ENCODE measurements around the gene HOXD10. TPM values are rescaled to one million over a fixed set of nuclear protein-coding genes. Genes with fewer than 3 reads are reported as not detected.

HOXD10 gene
- total and polyA plus RNA-seq, 7 donors: 0.23 to 46.0 (median 10.7) TPM

- TF ChIP-seq POLR2AphosphoS5 (IDR thresholded peaks at IDR 0.05) (peak; percentile 52 to 85 (median 81)), POLR2A (IDR thresholded peaks at IDR 0.05) (no peak), EP300 (IDR thresholded peaks at IDR 0.05) (no peak)
- TF ChIP-seq, protein P1, sequence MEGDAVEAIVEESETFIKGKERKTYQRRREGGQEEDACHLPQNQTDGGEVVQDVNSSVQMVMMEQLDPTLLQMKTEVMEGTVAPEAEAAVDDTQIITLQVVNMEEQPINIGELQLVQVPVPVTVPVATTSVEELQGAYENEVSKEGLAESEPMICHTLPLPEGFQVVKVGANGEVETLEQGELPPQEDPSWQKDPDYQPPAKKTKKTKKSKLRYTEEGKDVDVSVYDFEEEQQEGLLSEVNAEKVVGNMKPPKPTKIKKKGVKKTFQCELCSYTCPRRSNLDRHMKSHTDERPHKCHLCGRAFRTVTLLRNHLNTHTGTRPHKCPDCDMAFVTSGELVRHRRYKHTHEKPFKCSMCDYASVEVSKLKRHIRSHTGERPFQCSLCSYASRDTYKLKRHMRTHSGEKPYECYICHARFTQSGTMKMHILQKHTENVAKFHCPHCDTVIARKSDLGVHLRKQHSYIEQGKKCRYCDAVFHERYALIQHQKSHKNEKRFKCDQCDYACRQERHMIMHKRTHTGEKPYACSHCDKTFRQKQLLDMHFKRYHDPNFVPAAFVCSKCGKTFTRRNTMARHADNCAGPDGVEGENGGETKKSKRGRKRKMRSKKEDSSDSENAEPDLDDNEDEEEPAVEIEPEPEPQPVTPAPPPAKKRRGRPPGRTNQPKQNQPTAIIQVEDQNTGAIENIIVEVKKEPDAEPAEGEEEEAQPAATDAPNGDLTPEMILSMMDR (IDR thresholded peaks at IDR 0.05): no peak
- H3K36me3 ChIP-seq: no peaks in the 10 kb centered on the region
- H3K4me3 ChIP-seq: peak within 1 kb of the TSS; percentile 37 to 69 (median 50)
- H3K27ac ChIP-seq: peak within 1 kb of the TSS; percentile 72 to 93 (median 87)
- whole genome bisulfite sequencing, 2 donors: 1 to 3% methylated on average over 64 of the region's 64 CpGs
- no peaks in the 10 kb centered on the region for H3K9me3 ChIP-seq
- DNase-seq: peak; percentile 89
- peaks cover 0 to 49% (median 33%) of the 10 kb centered on the region in 4 donors for H3K4me1 ChIP-seq
- peaks cover 11 to 68% (median 65%) of the 10 kb centered on the region in 3 donors for H3K27me3 ChIP-seq
- intact Hi-C loops (cut with DNase I): loop anchor here (2.0 kb wide), 1 partner anchor 510 kb away; no protein-coding TSS in a partner anchor
These were observed 12.6 kb downstream of the HOXD10 start, which contains the start of gene HOXD8 for GRCh38 chr2:176128982-176129796. TSS of gene HOXD8 (plus strand) at chr2:176129705. CDS start at chr2:176130367, 662 bp downstream.

DNA sequence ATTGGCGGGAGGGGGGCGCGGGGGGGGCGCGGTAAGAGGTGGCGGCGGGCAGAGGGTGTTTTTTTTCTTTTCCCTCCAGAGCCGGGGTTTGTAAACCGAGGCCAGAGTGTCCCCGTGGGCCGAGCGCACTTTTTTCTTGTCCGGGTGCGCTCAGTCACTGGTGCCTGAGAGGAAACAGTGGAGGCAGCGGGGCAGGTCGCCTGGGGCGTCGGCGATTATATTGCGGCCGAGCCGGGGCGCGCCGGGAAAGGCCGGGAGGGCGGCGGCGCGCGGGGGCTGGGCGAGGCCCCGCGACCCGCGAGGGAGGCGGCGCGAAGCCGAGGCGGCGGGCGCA is 13.2 kb downstream of the HOXD10 start:
- Histone ChIP-seq H3K27me3 (peaks cover 11 to 74% (median 69%) of the 10 kb centered on the region in 3 donors), H3K36me3 (no peaks in the 10 kb centered on the region), H3K4me1 (peaks cover 0 to 51% (median 34%) of the 10 kb centered on the region in 4 donors), H3K4me3 (peak overlapping the region; percentile 37 to 69 (median 50)), H3K9me3 (no peaks in the 10 kb centered on the region), H3K27ac (peak overlapping the region; percentile 72 to 93 (median 87))
- WGBS, 2 donors: 2% methylated on average over 43 of the region's 43 CpGs
- TF ChIP-seq POLR2A (IDR thresholded peaks at IDR 0.05): no peak
- TF ChIP-seq EP300 (IDR thresholded peaks at IDR 0.05): no peak
- no peak for TF ChIP-seq POLR2AphosphoS5 (IDR thresholded peaks at IDR 0.05)
- TF ChIP-seq, protein P1 (IDR thresholded peaks at IDR 0.05): no peak
- intact Hi-C loops (cut with DNase I): loop anchor here (2.0 kb wide), 1 partner anchor 509 kb away; no protein-coding TSS in a partner anchor
- peak; percentile 75 for DNase-seq

DNA sequence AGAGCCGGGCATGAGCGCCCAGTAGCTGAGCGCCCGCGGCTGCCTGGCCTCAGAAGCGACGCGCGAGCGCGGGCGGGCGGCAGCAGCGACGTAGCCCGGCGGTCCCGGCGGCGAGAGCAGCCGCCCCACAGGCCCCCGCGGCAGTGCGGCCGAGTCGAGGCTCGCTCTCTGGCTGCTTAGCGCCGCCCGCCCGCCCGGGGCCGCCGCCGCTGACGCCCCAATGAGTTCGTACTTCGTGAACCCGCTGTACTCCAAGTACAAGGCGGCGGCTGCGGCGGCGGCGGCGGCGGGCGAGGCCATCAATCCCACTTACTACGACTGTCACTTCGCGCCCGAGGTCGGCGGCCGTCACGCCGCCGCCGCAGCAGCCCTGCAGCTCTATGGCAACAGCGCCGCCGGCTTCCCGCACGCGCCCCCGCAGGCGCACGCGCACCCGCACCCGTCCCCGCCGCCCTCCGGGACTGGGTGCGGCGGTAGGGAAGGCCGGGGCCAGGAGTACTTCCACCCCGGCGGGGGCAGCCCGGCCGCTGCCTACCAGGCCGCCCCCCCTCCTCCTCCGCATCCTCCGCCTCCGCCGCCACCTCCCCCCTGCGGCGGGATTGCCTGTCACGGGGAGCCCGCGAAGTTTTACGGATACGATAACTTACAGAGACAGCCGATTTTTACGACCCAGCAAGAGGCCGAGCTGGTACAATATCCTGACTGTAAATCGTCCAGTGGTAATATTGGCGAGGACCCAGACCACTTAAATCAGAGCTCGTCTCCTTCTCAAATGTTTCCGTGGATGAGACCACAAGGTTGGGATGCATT is 13.8 kb downstream of the HOXD10 start:
- intact Hi-C loops (cut with DNase I): no loop called here
- Histone ChIP-seq H3K36me3 (no peaks in the 10 kb centered on the region), H3K27ac (peak overlapping the region; percentile 72 to 93 (median 87)), H3K4me3 (peak overlapping the region; percentile 37 to 69 (median 50)), H3K9me3 (no peaks in the 10 kb centered on the region), H3K27me3 (peaks cover 11 to 80% (median 69%) of the 10 kb centered on the region in 3 donors), H3K4me1 (peaks cover 0 to 56% (median 37%) of the 10 kb centered on the region in 4 donors)
- peak; percentile 26 to 62 (median 44) for TF ChIP-seq POLR2AphosphoS5 (IDR thresholded peaks at IDR 0.05)
- TF ChIP-seq POLR2A (IDR thresholded peaks at IDR 0.05): no peak
- DNase-seq: peak; percentile 86
- WGBS, 2 donors: 1 to 3% methylated on average over 100 of the region's 100 CpGs

DNA sequence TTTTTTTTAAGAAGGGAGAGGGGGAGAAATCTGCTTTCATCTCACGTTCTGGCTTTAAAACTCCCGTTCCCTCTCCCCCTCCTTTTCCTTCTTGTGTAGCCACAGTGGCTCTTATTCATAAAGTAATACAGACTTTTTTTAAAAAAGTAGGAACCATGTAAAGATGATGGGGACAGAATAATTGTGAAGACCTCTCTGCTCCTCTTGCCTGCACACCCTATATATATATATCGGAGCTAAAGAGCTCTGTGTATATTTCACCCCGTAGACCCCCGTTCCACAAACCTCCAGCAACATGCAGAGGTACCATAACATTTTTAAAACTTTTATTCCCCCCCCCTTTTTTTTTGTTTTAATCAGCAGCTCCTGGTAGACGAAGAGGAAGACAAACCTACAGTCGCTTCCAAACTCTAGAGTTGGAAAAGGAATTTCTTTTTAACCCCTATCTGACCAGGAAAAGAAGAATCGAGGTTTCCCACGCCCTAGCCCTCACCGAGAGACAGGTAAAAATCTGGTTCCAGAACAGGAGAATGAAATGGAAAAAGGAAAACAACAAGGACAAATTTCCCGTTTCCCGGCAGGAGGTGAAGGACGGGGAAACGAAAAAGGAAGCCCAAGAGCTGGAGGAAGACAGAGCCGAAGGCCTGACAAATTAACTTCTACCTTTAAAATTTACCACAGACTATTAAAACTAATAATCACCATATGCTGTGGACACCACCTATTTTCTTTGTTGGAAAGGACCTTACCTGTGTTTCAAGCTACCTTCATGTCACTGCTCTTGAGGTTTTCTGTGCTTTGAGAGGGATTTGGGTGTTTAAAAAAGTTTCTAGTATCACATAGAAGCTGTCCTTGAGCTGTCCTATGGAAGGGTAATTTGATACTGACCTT is 14.6 kb downstream of the HOXD10 start:
- H3K36me3 ChIP-seq: no peaks in the 10 kb centered on the region
- intact Hi-C loops (cut with DNase I): no loop called here
- TF ChIP-seq EP300 (IDR thresholded peaks at IDR 0.05) (no peak), POLR2AphosphoS5 (IDR thresholded peaks at IDR 0.05) (no peak), POLR2A (IDR thresholded peaks at IDR 0.05) (no peak)
- TF ChIP-seq, protein P1 (IDR thresholded peaks at IDR 0.05): no peak
- H3K4me1 ChIP-seq: peaks cover 0 to 60% (median 39%) of the 10 kb centered on the region in 4 donors
- peak overlapping the region; percentile 72 to 93 (median 87) for H3K27ac ChIP-seq
- DNase-seq: peak; percentile 20
- H3K9me3 ChIP-seq: no peaks in the 10 kb centered on the region
- peaks cover 11 to 89% (median 75%) of the 10 kb centered on the region in 3 donors for H3K27me3 ChIP-seq
- peak overlapping the region; percentile 37 to 69 (median 50) for H3K4me3 ChIP-seq
- WGBS, 2 donors: 29 to 40% methylated on average over 15 of the region's 15 CpGs
